NB4 (cell line): Measurements from ENCODE around the gene FAM216A.

ENCODE experiments used
- DNase-seq: peaks from one replicate; pipeline ENCODE4 v3.0.0; 2010; ENCODE audit warnings: low read depth
- H3K4me3 ChIP-seq: one replicate; pipeline ENCODE4 v1.5.1; 2011; ENCODE audit warnings: mild to moderate bottlenecking, low read depth, low read length, moderate library complexity
- MYC ChIP-seq: IDR thresholded peaks from 2 replicates; pipeline ENCODE4 v1.6.1; 2011; ENCODE audit warnings: low read depth, low read length
- POLR2A ChIP-seq: IDR thresholded peaks from 2 replicates; pipeline ENCODE4 v1.6.1; 2011; ENCODE audit warnings: mild to moderate bottlenecking; ENCODE audit not compliant: insufficient read length; ENCODE audit errors: extremely low read depth
- TF ChIP-seq, protein P1 (sequence below): IDR thresholded peaks from 2 replicates; pipeline ENCODE4 v1.6.1; 2011; ENCODE audit warnings: low read depth, low read length
- TF ChIP-seq, protein P2 (sequence below): IDR thresholded peaks from one replicate; pipeline ENCODE4 v1.5.1; 2012; ENCODE audit warnings: low read depth, low read length

The FAM216A gene

DNA sequence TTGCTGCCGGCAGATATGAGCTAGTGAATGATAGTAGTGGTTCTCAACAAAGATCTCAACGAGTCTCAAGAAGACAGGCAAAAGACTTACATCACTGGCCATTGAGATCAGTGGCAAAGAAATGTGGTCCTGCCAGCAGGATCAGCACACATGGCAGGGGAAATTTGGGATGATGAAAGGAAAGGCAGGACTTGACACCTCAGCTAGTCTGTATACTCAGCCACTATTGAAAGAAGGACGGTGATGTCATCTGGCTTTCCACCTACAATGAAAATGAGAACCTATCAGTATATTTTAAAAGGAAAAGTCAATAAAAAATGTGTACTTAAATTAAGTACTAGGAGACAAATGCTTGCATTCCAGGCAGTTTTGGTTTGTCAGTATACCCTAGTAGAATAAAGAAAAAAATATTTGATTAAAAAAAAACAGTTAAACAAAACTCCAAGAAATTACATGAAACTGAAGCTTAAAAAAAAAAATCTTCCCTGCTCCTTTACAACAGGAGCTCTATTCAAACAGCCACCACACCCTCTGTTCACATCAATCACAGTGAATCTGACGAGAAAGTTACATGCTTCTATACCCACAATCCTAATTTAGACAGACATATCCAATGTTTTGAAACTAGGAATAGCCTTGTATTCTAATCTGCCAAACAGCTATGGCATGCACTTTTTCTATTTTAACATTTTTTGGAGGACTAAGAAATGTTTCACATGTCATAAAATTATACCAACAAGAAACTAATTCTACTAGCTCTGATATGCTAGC is 68.4 kb downstream of the FAM216A start:
- TF ChIP-seq MYC (no peak), POLR2A (no peak)
- TF ChIP-seq, protein P1, sequence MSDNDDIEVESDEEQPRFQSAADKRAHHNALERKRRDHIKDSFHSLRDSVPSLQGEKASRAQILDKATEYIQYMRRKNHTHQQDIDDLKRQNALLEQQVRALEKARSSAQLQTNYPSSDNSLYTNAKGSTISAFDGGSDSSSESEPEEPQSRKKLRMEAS = no peak
- TF ChIP-seq, protein P2, sequence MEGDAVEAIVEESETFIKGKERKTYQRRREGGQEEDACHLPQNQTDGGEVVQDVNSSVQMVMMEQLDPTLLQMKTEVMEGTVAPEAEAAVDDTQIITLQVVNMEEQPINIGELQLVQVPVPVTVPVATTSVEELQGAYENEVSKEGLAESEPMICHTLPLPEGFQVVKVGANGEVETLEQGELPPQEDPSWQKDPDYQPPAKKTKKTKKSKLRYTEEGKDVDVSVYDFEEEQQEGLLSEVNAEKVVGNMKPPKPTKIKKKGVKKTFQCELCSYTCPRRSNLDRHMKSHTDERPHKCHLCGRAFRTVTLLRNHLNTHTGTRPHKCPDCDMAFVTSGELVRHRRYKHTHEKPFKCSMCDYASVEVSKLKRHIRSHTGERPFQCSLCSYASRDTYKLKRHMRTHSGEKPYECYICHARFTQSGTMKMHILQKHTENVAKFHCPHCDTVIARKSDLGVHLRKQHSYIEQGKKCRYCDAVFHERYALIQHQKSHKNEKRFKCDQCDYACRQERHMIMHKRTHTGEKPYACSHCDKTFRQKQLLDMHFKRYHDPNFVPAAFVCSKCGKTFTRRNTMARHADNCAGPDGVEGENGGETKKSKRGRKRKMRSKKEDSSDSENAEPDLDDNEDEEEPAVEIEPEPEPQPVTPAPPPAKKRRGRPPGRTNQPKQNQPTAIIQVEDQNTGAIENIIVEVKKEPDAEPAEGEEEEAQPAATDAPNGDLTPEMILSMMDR = no peak
- DNase-seq = no peak
- H3K4me3 ChIP-seq = no peak overlapping the region

DNA sequence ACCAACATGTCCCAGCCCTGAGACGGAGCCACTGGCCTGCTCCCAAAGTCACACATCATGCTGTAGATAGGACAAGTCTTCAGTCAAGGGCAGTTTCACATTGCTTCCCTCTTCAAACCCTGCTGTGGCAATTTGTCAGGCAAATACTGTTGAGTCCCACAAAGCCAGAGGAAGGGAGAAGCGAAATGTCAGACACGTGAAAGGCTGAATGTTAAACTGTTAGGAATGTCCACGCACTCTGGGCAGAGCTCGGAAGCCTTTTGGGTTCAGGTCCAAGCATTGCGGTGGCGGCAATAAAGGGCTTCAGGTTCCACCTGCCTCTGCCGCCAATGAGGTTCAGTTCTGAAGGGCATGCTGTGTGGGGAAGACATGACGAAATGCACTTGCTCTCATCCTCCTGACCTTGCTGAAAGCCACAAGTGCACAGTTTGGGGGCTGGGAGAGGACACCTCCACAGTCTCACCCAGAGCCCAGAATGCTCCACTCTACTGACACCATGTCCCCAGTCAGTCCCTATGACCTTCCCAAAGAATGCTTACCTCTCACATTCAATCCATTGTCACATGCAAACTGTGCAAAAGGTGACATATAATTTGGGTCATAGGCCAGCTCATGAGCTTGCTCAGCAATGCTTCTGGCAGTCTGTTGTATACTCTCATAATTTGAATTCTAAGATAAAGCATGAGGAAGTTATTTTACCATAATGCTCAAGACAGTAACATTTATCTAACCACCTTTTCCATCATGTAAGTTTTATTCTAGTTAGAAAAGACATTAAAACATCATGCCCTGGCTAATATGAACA is 69.2 kb downstream of the FAM216A start:
- H3K4me3 ChIP-seq = no peak overlapping the region
- peak; percentile 25 for DNase-seq
- TF ChIP-seq, protein P2 = no peak
- TF ChIP-seq, protein P1 = no peak
- TF ChIP-seq POLR2A (no peak), MYC (no peak)

DNA sequence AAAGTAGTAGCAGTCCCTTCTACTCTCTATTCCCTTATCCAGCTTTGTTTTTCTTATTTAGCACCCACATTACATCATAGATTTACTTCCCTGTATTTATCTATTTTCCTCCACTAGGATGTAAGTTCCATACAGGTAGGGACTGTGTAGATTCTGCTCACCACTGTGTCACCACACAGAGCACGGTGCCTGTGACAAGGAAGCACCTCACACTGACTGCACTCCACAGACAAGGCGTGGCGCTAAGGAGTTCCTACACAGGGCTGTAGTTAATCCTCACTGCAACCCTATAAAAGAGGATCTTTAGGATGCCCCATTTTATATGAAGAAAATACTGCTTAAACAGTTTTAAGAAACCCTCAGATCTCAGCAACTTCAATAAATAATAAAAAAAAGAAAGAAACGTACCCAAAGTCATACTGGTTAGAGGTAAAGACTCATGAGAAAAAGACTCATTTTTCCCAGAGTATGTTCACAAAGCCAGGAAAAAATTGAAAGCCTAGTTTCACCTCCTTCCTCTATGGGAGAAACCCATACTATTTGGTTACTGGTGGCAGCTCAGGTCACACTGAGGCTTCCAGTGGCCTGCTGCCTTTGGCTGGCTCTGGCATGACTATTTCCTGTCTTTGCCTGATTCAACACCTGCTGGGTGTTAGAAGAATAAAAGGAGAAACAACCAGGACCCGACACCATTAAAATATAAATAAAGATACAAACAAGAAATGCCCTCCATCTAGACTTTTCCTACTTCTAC is 70.4 kb downstream of the FAM216A start:
- no peak overlapping the region for H3K4me3 ChIP-seq
- DNase-seq = no peak
- no peak for TF ChIP-seq POLR2A
- TF ChIP-seq, protein P2 = no peak
- TF ChIP-seq, protein P1 = no peak
- TF ChIP-seq MYC = no peak
